ENCODE measurements around the gene ELOVL3. TPM values are rescaled to one million over a fixed set of nuclear protein-coding genes. Genes with fewer than 3 reads are reported as not detected.
"Not testable (repeated sequence)": the region's sequence is repeated elsewhere in the genome, so short reads cannot be mapped to it uniquely, and the experiment has no call there.

The ELOVL3 gene, protein sequence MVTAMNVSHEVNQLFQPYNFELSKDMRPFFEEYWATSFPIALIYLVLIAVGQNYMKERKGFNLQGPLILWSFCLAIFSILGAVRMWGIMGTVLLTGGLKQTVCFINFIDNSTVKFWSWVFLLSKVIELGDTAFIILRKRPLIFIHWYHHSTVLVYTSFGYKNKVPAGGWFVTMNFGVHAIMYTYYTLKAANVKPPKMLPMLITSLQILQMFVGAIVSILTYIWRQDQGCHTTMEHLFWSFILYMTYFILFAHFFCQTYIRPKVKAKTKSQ
- total RNA-seq: 5.0 and 5.6 TPM in 2 replicates
- 1.3 TPM for polyA plus RNA-seq (2012)

DNA sequence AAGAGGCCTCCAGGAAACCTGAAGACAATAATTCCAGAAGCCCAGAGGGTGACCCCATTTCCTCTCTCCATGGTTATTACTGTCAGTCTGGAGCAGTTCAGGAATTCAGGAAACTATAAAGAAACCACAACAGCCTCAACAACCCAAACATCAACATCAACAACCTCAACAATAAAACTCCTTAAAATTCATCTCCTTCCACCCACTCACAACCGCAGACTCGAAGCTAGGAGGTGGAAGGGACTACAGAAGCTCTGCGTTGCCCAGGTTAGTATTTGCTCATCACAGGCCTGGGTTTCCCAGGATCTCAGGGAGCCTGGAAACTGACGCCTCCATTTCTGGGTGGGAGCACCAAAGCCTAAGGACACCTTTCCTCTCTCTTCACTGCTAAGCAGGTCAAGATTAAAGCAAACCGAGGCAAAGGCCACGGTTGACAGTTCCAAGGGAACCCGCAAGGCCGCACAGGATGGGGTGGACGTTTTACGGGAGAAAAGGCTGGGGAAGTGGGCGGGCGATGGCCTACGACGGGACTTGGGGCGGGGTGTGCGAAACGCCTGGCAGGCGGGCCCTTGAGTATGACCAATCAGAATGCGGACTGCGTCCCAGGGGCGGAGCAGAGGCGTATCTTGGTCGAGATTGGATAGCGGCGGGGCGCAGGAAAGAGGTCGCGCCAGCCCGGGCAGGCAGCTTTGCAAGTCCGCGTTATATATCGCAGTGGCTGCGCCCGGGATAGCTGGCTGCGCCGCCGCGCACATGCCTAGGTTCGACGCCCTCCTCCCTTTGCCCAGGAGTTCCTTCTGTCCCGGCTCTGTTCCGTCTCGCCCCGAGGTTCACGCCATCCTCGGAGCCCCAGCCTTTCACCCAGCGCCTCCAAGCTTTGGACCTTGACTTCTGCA, at the start of gene ELOVL3:
Gene ELOVL3 (plus strand): TSS at position 654 of the 896 bp plus-strand sequence. CDS start 250 bp downstream, outside the sequence.
- DNase-seq (ENCODE audit: low read depth): peak; percentile 94

DNA sequence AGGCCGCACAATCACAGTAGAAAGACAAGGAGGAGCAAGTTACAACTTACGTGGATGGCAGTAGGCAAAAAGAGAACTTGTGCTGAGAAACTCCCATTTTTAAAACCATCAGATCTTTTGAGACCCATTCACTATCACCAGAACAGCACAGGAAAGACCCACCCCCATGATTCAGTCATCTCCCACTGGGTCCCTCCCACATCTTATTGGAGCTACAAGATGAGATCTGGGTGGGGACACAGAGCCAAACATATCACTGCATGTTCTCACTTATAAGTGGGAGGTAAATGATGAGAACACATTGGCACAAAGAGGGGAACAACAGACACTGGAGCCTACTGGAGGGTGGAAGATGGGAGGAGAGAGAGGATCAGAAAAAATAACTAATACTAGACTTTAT, 41.5 kb upstream of the ELOVL3 start:
- no peak for DNase-seq (ENCODE audit: low read depth)

DNA sequence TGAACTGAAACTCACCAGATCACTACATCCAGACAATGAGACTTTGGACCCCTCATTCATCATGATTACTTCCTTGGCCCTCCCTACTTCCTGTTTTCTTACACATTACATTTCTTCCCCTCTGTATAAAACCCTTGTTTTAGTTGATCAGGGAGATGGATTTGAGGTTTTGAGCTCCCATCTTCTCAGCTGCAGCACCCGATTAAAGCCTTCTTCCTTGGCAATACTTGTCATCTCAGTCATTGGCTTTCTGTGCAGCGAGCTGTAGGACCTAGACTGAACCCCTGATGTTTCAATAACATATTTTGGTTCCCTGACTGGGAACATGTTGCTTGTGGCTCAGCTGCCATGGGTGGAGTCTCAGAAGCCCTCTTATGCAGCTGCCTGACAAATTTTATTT, 40.8 kb upstream of the ELOVL3 start:
- DNase-seq (ENCODE audit: low read depth): no peak

DNA sequence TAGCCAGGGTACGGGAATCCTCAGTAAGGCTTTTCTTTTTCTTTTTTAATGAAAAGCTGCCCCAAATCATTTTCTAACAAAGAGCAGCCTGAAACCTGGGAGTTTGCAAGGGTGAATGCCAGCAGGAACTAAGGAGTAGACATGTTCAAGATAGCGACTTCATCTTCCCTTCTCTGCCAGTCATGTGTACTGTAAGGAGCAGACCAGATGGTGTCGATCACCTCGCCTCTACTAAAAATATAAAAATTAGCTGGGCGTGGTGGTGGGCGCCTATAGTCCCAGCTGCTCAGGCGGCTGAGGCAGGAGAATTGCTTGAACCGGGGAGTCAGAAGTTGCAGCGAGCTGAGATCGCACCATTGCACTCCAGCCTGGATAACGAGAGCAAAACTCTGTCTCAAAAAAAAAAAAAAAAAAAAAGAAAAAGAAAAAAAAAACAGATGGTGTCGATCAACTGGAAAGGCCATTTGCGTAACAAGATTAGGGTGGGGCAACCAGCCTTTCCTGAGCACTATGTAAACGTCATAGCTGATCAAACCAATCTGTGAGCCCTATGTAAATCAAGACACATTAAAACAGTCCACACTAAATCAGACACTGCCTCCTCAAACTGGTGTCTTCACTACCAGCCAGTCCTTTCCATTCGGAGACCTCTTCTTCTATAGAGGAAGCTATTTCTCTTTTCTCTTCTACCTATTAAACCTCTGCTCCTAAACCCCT, 40.1 kb upstream of the ELOVL3 start:
- no peak for DNase-seq (ENCODE audit: low read depth)

DNA sequence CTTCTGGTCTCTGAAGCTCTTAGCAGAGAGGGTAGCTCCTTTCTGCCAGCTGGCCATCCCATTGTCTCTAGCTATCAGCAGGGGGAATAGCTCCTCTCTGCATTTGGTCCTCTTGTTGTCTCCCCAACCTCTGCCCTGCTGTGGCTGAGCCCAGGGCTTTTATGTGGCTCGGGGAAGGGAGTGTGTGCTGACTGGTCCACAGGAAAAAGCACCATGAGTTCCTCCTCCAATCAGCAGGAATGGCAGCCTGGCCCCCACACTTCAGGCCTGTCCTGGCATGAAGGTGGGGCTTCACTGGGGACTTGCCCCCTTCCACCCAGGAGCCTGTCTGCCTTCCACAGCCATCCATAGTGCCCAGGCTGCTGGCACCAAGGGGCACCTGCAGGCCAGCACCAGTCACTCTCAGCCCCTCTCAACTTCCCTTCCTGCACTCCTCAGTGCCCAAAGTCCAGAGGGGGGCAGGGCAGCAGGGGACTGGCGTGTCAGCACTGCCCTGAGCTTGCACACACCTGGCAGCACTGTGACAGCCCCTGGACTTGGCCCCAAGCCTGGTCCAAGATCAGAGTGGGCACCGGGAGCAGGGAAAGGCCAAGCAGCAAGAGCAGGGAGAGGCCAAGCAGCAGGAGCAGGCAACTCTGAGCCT, 37.7 kb upstream of the ELOVL3 start:
- no peak for DNase-seq (ENCODE audit: low read depth)

DNA sequence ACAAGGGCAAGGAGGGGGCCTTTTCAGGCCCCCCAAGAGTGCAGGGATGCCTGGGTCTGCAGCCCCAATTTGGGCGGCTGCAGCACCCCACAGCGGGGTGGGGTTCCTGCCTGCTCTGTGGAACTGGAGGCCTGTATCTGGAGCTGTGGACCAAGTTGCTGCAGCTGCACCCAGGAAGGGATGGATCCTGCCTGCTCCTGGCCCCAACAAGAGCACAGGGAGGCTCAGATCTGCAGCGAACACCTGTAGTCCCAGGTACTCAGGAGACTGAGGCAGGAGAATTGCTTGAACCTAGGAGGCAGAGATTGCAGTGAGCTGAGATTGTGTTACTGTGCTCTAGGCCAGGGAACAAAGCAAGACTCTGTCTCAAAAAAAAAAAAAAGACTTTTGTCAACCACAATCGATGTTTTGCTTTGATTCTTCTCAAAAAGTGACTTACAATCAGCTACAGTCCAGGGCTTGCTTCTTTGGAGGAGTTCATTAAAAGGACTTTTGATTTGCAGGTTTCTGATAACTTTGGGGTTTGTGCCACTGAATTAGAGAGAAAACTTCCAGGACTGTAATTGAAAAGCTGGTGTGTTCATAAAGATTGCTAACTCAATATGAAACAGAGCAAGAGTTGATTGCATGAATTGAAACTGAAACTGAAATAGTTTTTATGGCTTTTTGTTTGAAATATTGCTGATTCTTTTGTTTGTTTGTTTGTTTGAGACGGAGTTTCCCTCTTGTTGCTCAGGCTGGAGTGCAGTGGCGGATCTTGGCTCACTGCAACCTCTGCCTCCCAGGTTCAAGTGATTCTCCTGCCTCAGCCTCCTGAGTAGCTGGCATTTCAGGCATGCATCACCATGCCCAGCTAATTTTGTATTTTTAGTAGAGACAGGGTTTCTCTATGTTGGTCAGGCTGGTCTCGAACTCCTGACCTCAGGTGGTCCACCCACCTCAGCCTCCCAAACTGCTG, 36.9 kb upstream of the ELOVL3 start:
- not testable (repeated sequence) for DNase-seq (ENCODE audit: low read depth)

DNA sequence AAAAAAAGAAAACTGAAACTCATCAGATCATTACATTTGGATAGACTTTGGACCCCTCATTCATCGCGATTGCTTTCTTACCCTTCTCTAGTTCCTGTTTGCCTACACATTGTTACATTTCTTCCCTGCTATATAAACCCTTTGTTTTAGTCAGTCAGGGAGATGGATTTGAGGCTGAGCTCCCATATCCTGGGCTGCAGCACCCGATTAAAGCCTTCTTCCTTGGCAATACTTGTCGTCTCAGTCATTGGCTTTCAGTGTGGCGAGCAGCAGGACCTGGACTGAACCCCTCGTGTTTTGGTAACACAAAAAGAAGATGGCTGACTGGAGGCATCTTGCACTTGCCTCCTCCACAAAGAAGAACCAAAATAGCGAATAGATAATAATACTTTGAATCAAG, 34.1 kb upstream of the ELOVL3 start:
- DNase-seq (ENCODE audit: low read depth): no peak

DNA sequence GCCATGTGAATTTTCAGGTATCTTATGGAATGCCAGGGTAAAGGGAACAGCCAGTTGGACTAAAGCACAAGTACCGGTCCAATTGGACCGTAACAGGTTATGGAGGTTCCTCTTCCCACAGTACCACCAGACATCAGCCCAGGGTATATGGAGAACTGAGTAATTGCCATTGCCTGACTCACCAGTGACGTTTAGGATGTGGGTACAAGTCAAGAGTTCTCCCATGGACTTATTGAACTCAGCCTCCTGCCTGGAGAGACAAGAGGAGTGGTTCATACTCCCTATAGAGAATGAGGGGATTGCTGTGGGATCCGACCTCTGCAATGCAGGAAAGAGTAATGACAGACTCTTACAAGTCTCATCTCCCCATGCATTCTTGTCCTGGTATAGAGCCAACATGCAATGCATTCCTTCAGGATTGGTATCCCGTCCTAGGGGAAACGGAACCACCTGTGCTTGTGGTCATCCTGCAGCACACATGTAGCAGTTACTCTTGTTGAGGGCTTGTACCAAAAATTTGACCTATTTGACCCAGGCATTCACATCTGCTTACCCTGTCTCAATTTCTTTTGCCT, 30.7 kb upstream of the ELOVL3 start:
- DNase-seq (ENCODE audit: low read depth): peak; percentile 86

DNA sequence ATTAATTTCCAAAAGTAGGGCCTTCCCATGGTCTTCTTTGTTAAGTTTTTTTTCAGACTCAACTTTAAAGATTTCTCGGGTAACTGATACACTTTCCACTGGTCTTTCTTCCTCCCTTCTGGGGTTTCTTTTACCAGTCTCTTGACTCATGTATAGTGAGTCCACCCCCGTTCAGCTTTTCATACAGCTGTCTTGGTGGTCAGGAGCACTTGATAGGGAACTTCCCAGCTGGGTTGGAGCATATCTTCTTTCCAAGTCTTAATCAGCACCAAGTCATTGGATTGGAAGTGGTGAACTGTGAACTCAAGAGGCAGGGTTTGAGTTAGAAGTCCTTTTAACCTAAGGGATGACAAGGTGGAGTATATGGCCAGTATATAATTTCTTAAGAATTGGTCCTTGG, 29.2 kb upstream of the ELOVL3 start:
- DNase-seq (ENCODE audit: low read depth): peak; percentile 91

DNA sequence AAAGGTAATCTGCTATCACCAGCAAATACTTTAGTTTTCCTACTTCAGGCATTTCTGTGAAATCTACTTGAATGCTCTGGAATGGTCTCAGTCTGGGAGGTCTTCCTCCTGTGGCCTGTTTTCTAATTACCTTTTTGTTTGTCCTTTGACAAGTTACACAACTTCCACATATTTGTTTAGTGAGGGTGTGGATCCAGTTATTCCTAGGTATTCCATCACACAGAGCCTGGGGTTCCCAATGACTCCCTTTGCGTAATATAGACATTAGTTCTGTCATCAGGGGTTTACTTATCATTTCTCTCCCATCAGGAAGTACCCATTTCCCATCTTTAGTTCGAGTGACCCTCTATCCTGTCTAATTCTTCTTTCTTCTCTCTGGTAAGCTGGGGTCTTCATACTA, 28.1 kb upstream of the ELOVL3 start:
- no peak for DNase-seq (ENCODE audit: low read depth)

DNA sequence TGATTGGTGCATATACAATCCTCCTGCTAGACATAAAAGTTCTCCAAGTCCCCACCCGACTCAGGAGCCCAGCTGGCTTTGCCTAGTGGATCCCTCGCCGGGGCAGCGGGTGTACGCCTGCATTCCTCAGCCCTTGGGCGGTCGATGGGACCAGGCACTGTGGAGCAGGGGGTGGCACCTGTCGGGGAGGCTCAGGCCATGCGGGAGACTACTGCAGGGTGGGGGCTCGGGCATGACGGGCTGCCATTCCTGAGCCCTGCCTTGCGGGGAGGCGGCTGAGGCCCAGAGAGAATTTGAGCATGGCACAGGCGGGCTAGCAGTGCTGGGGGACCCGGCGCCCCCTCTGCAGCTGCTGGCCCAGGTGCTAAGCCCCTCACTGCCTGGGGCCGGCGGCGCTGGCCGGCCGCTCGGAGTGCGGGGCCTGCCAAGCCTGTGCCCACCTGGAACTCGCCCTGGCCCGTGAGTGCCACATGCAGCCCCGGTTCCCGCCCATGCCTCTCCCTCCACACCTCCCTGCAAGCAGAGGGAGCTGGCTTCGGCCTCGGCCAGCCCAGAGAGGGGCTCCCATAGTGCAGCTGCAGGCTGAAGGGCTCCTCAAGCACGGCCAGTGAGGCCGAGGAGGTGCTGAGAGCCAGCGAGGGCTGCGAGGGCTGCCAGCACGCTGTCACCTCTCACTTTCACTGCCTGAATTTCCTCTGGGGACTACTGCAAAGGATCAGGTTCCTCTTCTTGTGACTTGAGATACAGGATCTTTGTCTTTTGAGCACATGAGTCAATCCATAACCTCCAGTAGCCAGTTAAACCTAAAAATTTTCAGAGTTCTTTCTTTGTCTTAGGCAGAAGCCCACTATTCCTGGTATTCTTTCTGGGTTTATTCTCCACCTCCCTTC, 25.1 kb upstream of the ELOVL3 start:
- no peak for DNase-seq (ENCODE audit: low read depth)

DNA sequence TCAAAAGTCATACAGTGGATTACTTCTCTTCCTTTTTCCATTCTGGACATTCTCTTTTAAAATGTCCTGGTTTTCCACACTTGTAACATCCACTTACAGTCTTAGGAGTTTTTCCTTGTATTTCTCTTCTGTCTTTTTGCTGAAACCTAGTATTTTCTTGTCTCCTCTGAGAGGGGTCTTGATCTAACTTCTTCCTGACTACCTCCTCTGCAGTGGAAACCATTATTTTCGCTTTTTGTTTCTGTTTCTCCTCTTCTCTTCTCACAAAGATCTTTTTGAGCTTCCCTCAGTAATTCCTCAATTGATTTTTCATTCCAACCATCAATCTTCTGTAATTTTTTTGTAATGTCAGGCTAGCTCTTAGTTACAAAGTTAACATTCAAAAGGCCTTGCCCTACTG, 23.7 kb upstream of the ELOVL3 start:
- no peak for DNase-seq (ENCODE audit: low read depth)

DNA sequence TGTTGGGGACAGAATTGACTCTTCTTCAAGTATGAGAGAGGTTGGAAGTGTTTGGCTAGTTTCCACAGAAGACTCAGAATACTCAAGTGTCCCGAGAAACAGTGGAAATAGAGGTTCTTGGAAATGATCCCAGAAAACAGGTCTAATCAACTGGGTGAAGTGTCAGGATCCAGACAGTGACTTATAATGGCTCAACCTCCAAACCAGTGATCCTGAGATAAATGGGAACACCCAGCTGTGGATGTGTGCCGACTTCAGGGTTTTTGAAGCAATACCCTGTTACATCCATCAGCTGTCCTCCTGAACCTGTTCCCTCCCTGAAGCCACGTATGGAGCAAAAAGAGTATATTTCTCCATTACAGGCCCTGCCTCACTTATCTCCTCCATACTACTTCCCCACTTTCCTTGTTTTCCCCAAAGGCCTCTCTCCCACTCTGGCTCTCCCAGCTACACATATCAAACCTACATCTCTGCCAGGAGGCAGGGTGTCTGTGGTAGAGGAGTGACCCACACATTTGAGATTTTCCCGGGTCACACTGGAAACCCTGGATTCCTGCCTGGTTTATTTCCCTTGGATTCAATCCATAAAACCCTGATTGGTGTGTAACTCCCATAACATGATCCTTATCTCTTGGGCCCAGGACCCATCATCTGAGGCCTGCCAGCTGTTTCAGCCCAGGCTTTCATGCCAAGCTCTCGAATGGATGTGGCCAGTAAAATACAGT, 17.6 kb upstream of the ELOVL3 start:
- DNase-seq (ENCODE audit: low read depth): no peak

DNA sequence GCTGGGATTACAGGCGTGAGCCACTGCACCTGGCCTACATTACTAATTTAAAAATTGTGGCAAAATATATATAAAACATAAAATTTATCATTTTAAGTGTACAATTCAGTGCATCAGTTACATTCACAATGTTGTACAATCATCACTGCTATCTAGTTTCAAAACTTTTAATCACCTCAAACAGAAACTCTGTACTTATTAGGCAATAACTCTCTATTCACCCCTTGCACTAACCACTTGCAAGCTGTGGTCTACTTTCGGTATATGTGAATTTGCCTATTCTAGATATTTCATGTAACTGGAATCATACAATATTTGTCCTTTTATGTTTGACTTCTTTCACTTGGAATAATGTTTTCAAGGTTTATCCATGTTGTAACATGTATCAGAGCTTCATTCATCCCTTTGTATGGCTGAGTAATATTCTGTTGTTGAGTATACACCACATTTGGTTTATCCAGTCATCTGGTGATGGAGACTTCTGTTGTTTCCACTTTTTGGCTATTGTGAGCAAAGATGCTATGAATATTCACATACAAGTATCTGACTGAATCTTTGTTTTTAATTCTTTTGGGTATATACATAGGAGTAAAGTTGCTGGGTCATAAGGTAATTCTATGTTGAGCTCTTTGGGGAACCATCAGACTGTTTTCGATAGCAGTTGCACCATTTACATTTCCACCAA, 14.3 kb upstream of the ELOVL3 start:
- no peak for DNase-seq (ENCODE audit: low read depth)

DNA sequence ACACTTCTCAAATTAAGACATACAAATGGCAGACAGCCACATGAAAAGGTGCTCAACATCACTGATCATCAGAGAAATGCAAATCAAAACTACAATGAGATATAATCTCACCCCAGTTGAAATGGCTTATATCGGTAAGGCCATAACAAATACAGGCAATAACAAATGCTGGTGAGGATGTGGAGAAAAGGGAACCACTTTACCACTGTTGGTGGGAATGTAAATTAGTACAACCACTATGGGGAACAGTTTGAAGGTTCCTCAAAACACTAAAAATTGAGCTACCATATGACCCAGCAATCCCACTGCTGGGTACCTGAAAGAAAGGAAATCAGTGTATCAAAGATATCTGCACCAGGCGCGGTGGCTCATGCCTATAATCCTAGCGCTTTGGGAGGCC, 12.5 kb upstream of the ELOVL3 start:
- DNase-seq (ENCODE audit: low read depth): not testable (repeated sequence)

DNA sequence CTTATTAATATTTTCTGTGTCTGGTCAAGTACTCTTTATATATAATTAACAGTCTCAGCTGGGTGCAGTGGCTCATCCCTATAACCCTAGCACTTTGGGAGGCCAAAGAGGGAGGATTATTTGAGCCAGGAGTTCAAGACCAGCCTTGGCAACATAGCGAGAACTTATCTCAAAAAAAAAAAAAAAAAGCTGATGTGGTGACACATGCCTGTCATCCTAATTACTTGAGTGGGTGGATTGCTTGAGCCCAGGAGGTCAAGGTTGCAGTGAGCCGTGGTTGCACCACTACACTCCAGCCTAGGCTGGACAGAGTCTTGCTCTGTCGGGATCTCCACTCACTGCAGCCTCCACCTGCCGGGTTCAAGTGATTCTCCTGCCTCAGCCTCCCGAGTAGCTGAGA, 6.7 kb upstream of the ELOVL3 start:
- DNase-seq (ENCODE audit: low read depth): no peak

DNA sequence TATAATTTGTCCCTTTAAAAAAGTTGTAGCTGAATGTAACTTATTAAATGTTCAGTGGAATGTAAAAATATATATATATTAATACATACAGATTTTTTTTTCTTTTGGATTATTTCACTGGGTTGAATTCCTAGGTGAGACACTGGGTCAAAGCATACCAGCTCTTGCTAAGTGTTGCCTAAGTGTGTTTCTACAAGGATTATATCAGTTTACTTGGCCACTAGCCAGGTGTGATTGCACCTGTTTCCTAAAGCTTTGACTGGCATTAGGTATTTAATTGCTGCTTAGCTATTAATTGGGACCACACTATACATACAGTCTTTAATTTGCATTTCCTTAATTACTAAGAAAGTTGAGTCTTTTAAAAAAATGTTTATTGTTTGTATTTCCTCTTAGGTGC, 5.5 kb upstream of the ELOVL3 start:
- no peak for DNase-seq (ENCODE audit: low read depth)

DNA sequence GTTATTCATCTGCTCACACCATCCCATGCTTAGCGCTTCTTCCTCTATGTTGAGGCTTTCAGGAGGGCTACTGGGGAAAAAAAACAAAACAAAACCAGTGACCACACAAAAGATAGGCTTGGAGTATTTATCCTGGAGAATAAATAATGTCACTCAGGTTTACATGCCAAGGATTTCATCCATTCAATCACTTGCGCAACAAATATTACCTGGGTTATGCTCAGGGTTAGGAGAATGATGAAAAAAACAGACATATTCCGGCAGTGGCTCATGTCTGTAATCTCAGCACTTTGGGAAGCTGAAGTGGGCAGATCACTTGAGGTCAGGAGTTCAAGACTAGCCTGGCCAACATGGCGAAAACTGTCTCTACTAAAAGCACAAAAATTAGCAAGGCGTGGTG, 3.3 kb upstream of the ELOVL3 start:
- DNase-seq (ENCODE audit: low read depth): no peak

Measured in myocyte (in vitro differentiated cells).